PC-3 (cell line): ENCODE results near the gene KMT2C. TPM values are rescaled to one million over a fixed set of nuclear protein-coding genes. Genes with fewer than 3 reads are reported as not detected.

ENCODE experiments used
- ATAC-seq: fragments of 200-7000 bp; cut with Tn5 transposase; 2 replicates; pipeline ENCODE4 v1.9.1; 2020; ENCODE audit warnings: mild to moderate bottlenecking, moderate library complexity
- BruUV-seq: library from RNA; stranded (reverse); fragments of 400-500 nt; replicated peaks from 2 replicates; lab custom pipeline; 2021; lab: Mats Ljungman, UMichigan
- CTCF ChIA-PET: fragments of 300-600 bp; sonication (Branson Sonifier 250); formaldehyde crosslinking; loops from one replicate; lab custom pipeline; 2022; ENCODE audit warnings: antibody characterized with exemption; lab: Charles Lee
- POLR2A ChIA-PET: fragments of 300-600 bp; sonication (Branson Sonifier 250); formaldehyde crosslinking; loops from one replicate; lab custom pipeline; 2022; ENCODE audit warnings: antibody characterized with exemption; ENCODE audit not compliant: unreplicated experiment; lab: Charles Lee
- DNase-seq: peaks from one replicate; pipeline ENCODE4 v3.0.0-alpha.2; 2015
- H2AFZ ChIP-seq: fragments of 300-600 bp; sonication (generic); 2 replicates; pipeline ENCODE4 v1.6.0; 2016; ENCODE audit warnings: antibody characterized with exemption, low read length
- H3F3A ChIP-seq: fragments of 300-600 bp; sonication (generic); one replicate; pipeline ENCODE4 v1.6.0; 2017; ENCODE audit warnings: antibody characterized with exemption, low read length, control low read depth, mild to moderate bottlenecking; ENCODE audit not compliant: unreplicated experiment
- H3K27ac ChIP-seq: fragments of 300-600 bp; sonication (generic); 2 replicates; pipeline ENCODE4 v1.5.1; 2016; ENCODE audit warnings: mild to moderate bottlenecking, low read length
- H3K27me3 ChIP-seq: fragments of 300-600 bp; sonication (generic); 2 replicates; pipeline ENCODE4 v1.6.1; 2016; ENCODE audit warnings: low read length, mixed read lengths
- H3K36me3 ChIP-seq: fragments of 300-600 bp; sonication (generic); 2 replicates; pipeline ENCODE4 v1.6.1; 2016; ENCODE audit warnings: low read depth, mixed run types, low read length, mixed read lengths
- H3K4me1 ChIP-seq: fragments of 300-600 bp; sonication (generic); 2 replicates; pipeline ENCODE4 v1.5.1; 2016; ENCODE audit warnings: low read length; ENCODE audit not compliant: insufficient read depth
- H3K4me2 ChIP-seq: fragments of 300-600 bp; sonication (generic); 2 replicates; pipeline ENCODE4 v1.6.0; 2016; ENCODE audit warnings: low read length
- H3K4me3 ChIP-seq: fragments of 300-600 bp; sonication (generic); 2 replicates; pipeline ENCODE4 v1.5.1; 2016; ENCODE audit warnings: mild to moderate bottlenecking, low read length, mixed read lengths
- H3K79me2 ChIP-seq: fragments of 300-600 bp; sonication (generic); 2 replicates; pipeline ENCODE4 v1.6.1; 2017; ENCODE audit warnings: low read length, mixed read lengths
- H3K9ac ChIP-seq: fragments of 300-600 bp; sonication (generic); 2 replicates; pipeline ENCODE4 v1.6.0; 2016; ENCODE audit warnings: mild to moderate bottlenecking, low read length
- H3K9me2 ChIP-seq: fragments of 300-600 bp; sonication (generic); replicated peaks from 2 replicates; pipeline ENCODE4 v1.6.1; 2016; ENCODE audit warnings: mixed run types, low read length, mixed read lengths
- H3K9me3 ChIP-seq: fragments of 300-600 bp; sonication (generic); 2 replicates; pipeline ENCODE4 v1.6.1; 2016; ENCODE audit warnings: low read length, mixed read lengths
- H4K20me1 ChIP-seq: fragments of 300-600 bp; sonication (generic); 2 replicates; pipeline ENCODE4 v1.6.1; 2016; ENCODE audit warnings: low read length, mixed read lengths
- CTCF ChIP-seq: fragments of 300-600 bp; sonication (generic); conservative IDR thresholded peaks from 2 replicates; pipeline ENCODE4 v1.5.1; 2017; ENCODE audit warnings: antibody characterized with exemption, low read depth, mild to moderate bottlenecking, low read length
- EZH2 ChIP-seq: fragments of 300-600 bp; sonication (generic); IDR thresholded peaks from one replicate; pipeline ENCODE4 v1.6.1; 2017; ENCODE audit warnings: antibody characterized with exemption, mild to moderate bottlenecking, low read length; ENCODE audit not compliant: unreplicated experiment
- EZH2phosphoT487 ChIP-seq: fragments of 300-600 bp; sonication (generic); IDR thresholded peaks from 2 replicates; pipeline ENCODE4 v1.6.1; 2018; ENCODE audit warnings: mild to moderate bottlenecking, antibody characterized with exemption, low read length, borderline replicate concordance
- intact Hi-C: fragments of 100-400 bp; cut with micrococcal nuclease; formaldehyde crosslinking; loops from 2 replicates; pipeline ENCODE4 v1.9.0; 2023
- total RNA-seq: library from RNA; depleted of rRNA; stranded (reverse); fragments of >200 nt; gene quantifications from 2 replicates; pipeline ENCODE4 v1.2.3, GENCODE V29; 2014

The KMT2C gene
- total RNA-seq, 1 experiment from 2014 or later = 15.3 TPM

- Histone ChIP-seq H4K20me1 (peaks cover 25% of the 10 kb centered on the region), H3K27me3 (no peaks in the 10 kb centered on the region), H3K9me2 (no peaks in the 10 kb centered on the region), H3K9me3 (no peaks in the 10 kb centered on the region), H3K36me3 (no peaks in the 10 kb centered on the region), H2AFZ (no peak overlapping the region), H3K4me2 (no peak overlapping the region), H3K4me3 (no peak overlapping the region), H3K79me2 (peaks cover 100% of the 10 kb centered on the region), H3K27ac (no peak overlapping the region), H3K4me1 (no peaks in the 10 kb centered on the region), H3F3A (no peaks in the 10 kb centered on the region), H3K9ac (no peak overlapping the region)
- POLR2A ChIA-PET = no interaction called here
- CTCF ChIA-PET = no interaction called here
- intact Hi-C loops = no loop called here
- DNase-seq = no peak
- no peak for ATAC-seq
- no TSS peak for BruUV-seq
- TF ChIP-seq EZH2 = no peak
- TF ChIP-seq CTCF = no peak
- no peak for TF ChIP-seq EZH2phosphoT487
Observed at GRCh38 chr7:152366662-152367061, 69.1 kb downstream of the KMT2C start.

- H3K27ac ChIP-seq = no peak overlapping the region
- no peak overlapping the region for H3K9ac ChIP-seq
- BruUV-seq = TSS peak; percentile 17
- H3K4me2 ChIP-seq = no peak overlapping the region
- no peak for TF ChIP-seq EZH2
- TF ChIP-seq EZH2phosphoT487 = no peak
- no peak for TF ChIP-seq CTCF
- no peaks in the 10 kb centered on the region for H3K9me3 ChIP-seq
- H2AFZ ChIP-seq = no peak overlapping the region
- no peak for ATAC-seq
- H4K20me1 ChIP-seq = peaks cover 25% of the 10 kb centered on the region
- no peaks in the 10 kb centered on the region for H3K4me1 ChIP-seq
- H3F3A ChIP-seq = no peaks in the 10 kb centered on the region
- POLR2A ChIA-PET = no interaction called here
- no peaks in the 10 kb centered on the region for H3K36me3 ChIP-seq
- H3K27me3 ChIP-seq = no peaks in the 10 kb centered on the region
- no peaks in the 10 kb centered on the region for H3K9me2 ChIP-seq
- DNase-seq = no peak
- peaks cover 95% of the 10 kb centered on the region for H3K79me2 ChIP-seq
- CTCF ChIA-PET = no interaction called here
- intact Hi-C loops = no loop called here
- no peak overlapping the region for H3K4me3 ChIP-seq
Observed at GRCh38 chr7:152365982-152366603, 69.7 kb downstream of the KMT2C start.

- H3K9me3 ChIP-seq = no peaks in the 10 kb centered on the region
- no peak overlapping the region for H3K9ac ChIP-seq
- H3K4me3 ChIP-seq = no peak overlapping the region
- no peaks in the 10 kb centered on the region for H3K4me1 ChIP-seq
- no peak overlapping the region for H3K27ac ChIP-seq
- no TSS peak for BruUV-seq
- no peaks in the 10 kb centered on the region for H3F3A ChIP-seq
- H3K9me2 ChIP-seq = no peaks in the 10 kb centered on the region
- no peaks in the 10 kb centered on the region for H3K36me3 ChIP-seq
- DNase-seq (no peak), ATAC-seq (no peak)
- intact Hi-C loops = no loop called here
- peaks cover 25% of the 10 kb centered on the region for H4K20me1 ChIP-seq
- H3K27me3 ChIP-seq = no peaks in the 10 kb centered on the region
- TF ChIP-seq EZH2 (no peak), EZH2phosphoT487 (no peak), CTCF (no peak)
- H2AFZ ChIP-seq = no peak overlapping the region
- no peak overlapping the region for H3K4me2 ChIP-seq
- ChIA-PET CTCF (no interaction called here), POLR2A (no interaction called here)
- peaks cover 88% of the 10 kb centered on the region for H3K79me2 ChIP-seq
Observed at GRCh38 chr7:152363798-152364197, 72.0 kb downstream of the KMT2C start.
